ENCODE measurements around the gene CYP2A7.
A peak's percentile ranks its signal among the peaks of the same experiment; 100 is the strongest.
"Not testable (repeated sequence)": the region's sequence is repeated elsewhere in the genome, so short reads cannot be mapped to it uniquely, and the experiment has no call there.

CYP2A7 gene

GRCh38 chr19:40907968-40908735, 26.1 kb upstream of the CYP2A7 start:
- Mint-ChIP-seq H3K27ac (no peak overlapping the region), H3K4me1 (ENCODE audit: low read depth) (peaks cover 8% of the 10 kb centered on the region), H3K36me3 (ENCODE audit: low read depth) (no peaks in the 10 kb centered on the region), H3K4me3 (peak overlapping the region; percentile 18), H3K27me3 (peaks cover 36% of the 10 kb centered on the region), H3K9me3 (no peaks in the 10 kb centered on the region)
- DNase-seq: peak; percentile 64

DNA sequence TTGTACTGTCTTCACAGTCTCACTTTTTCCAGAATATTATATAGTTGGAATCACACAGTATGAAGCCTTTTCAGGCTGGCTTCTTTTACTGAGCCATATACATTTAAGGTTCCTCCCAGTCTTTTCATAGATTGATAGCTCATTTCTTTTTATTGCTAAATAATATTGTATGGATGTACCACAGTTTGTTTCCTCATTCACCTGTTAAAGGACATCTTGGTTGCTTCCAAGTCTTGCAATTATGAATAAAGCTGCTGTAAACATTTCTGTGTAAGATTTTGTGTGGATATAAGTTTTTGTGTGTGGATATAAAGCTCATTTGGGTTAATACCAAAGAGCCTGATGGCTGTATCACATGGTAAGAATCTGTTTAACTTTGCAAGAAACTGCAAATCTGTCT, 24.5 kb upstream of the CYP2A7 start:
- peaks cover 8% of the 10 kb centered on the region for H3K4me1 Mint-ChIP-seq (ENCODE audit: low read depth)
- DNase-seq: no peak
- H3K36me3 Mint-ChIP-seq (ENCODE audit: low read depth): no peaks in the 10 kb centered on the region
- H3K27ac Mint-ChIP-seq: no peak overlapping the region
- H3K4me3 Mint-ChIP-seq: no peak overlapping the region
- H3K27me3 Mint-ChIP-seq: peaks cover 25% of the 10 kb centered on the region
- no peaks in the 10 kb centered on the region for H3K9me3 Mint-ChIP-seq

DNA sequence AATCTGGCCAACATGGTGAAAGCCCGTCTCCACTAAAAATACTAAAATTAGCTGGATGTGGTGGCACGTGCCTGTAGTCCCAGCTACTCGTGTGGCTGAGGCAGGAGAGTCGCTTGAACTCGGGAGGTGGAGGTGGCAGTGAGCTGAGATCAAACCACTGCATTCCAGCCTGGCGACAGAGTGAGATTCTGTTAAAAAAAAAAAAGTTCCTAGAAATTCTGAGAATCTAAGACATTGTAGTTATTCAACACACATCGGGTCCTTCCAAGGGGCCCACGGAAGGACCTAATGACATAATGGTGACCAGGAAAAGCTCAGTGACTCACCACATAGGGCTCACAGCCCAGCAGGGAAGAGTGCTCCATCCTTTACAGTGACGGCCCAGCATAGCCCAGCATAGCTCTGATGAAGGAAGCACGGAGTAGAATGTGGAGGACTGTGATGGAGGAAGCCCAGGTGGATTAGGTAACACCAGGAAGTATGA, 22.7 kb upstream of the CYP2A7 start:
- peaks cover 28% of the 10 kb centered on the region for H3K27me3 Mint-ChIP-seq
- not testable (repeated sequence) for H3K9me3 Mint-ChIP-seq; H3K36me3 Mint-ChIP-seq (ENCODE audit: low read depth); DNase-seq; H3K27ac Mint-ChIP-seq; H3K4me3 Mint-ChIP-seq
- peaks cover 16% of the 10 kb centered on the region for H3K4me1 Mint-ChIP-seq (ENCODE audit: low read depth)

DNA sequence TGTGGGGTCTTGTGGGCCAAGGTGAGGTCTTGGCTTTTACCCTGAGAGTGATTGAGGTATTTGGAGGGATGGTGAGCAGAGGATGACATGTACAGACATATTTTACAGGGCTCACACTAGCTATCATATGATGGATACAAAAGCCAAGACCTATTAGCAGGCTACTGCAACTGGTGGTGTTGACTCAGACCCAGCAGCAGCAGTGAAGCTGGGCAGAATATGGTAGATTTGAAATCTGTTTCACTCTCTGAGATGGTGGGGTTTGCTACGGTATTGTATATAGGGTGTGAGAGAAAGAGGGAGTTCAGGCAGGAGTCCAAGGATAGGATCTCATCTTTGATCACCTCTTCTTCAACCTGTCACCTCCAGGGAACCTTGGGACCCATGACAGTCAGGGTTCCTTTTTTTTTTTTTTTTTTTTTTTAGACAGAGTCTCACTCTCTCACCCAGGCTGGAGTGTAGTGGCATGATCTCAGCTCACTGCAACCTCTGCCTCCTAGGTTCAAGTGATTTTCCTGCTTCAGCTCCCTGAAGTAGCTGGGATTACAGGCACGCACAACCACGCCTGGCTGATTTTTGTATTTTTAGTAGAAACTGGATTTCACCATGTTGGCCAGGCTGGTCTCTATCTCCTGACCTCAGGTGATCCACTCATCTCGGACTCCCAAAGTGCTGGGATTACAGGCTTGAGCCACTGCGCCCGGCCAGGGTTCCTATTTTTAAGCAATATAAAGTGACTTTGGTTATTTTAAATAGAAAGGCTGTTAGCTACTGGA, 20.1 kb upstream of the CYP2A7 start:
- H3K9me3 Mint-ChIP-seq; DNase-seq; H3K36me3 Mint-ChIP-seq (ENCODE audit: low read depth); H3K27me3 Mint-ChIP-seq; H3K4me3 Mint-ChIP-seq; H3K27ac Mint-ChIP-seq: not testable (repeated sequence)
- H3K4me1 Mint-ChIP-seq (ENCODE audit: low read depth): peaks cover 14% of the 10 kb centered on the region

GRCh38 chr19:40900521-40900920, 18.5 kb upstream of the CYP2A7 start:
- not testable (repeated sequence) for H3K27me3 Mint-ChIP-seq

GRCh38 chr19:40899964-40900363, 17.9 kb upstream of the CYP2A7 start:
- peaks cover 13% of the 10 kb centered on the region for H3K27me3 Mint-ChIP-seq
- H3K4me1 Mint-ChIP-seq (ENCODE audit: low read depth): peaks cover 14% of the 10 kb centered on the region
- not testable (repeated sequence) for H3K27ac Mint-ChIP-seq; H3K9me3 Mint-ChIP-seq; H3K4me3 Mint-ChIP-seq; DNase-seq; H3K36me3 Mint-ChIP-seq (ENCODE audit: low read depth)

More at GRCh38 chr19:40900521-40900920, 18.5 kb upstream of the CYP2A7 start:
- H3K9me3 Mint-ChIP-seq; DNase-seq; H3K4me3 Mint-ChIP-seq; H3K36me3 Mint-ChIP-seq (ENCODE audit: low read depth): not testable (repeated sequence)
- peak overlapping the region; percentile 3 for H3K27ac Mint-ChIP-seq
- H3K4me1 Mint-ChIP-seq (ENCODE audit: low read depth): peaks cover 14% of the 10 kb centered on the region

DNA sequence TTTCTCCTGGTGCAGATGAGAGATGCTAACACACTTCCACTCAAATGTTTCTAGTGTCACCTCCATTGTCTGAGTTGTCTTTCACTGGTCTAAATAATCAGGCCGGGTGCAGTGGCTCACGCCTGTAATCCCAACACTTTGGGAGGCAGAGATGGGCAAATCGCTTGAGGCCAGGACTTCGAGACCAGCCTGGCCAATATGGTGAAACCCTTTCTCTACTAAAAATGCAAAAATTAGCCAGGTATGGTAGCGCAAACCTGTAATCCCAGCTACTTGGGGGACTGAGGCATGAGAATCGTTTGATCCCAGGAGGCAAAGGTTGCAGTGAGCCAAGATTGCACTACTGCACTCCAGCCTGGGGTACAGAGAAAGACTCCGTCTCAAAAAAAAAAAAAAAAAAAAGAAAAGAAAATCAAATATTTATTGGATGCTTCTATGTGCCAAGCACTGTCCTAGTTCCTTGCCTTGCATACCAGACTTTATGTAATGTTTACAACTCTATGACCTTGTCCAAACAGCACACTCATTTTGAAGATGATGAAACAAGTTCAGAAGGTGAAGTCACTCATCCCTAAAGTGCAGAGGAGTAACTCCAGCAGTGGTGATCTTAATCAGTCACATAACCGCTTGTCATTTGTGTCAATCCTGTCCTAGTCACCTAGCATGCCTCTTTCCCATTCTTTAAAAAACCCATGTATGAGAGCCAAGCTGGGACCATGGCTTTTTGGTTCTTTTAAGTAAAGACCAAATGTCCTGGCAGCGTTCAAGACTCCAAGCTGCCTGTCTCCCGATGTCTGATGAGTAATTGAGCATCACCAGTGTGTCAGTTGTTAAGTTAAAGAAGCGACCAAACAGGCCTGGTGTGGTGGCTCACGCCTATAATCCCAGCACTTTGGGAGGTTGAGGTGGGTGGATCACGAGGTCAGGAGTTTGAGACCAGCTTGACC, 15.1 kb upstream of the CYP2A7 start:
- H3K27ac Mint-ChIP-seq; H3K4me3 Mint-ChIP-seq; H3K9me3 Mint-ChIP-seq; H3K36me3 Mint-ChIP-seq (ENCODE audit: low read depth); DNase-seq: not testable (repeated sequence)
- Mint-ChIP-seq H3K27me3 (peaks cover 15% of the 10 kb centered on the region), H3K4me1 (ENCODE audit: low read depth) (peaks cover 14% of the 10 kb centered on the region)

DNA sequence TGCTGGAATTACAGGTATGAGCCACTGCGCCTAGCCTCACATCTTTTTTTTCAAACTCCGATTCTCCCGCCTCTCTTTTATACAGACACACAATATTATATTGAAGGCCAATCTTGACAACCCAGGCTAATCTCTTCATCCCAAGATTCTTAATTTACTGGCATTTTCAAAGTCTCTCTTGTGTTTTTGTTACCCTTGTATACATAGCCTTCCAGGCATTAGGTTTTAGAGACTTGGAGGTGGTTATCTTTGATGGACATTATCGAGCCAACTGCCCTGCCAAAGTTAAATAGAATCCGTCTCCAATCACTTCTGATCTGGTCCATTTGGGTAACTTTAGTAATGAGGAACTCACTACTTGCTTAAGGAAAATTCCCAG, 14.4 kb upstream of the CYP2A7 start:
- no peaks in the 10 kb centered on the region for H3K36me3 Mint-ChIP-seq (ENCODE audit: low read depth)
- H3K4me1 Mint-ChIP-seq (ENCODE audit: low read depth): peaks cover 14% of the 10 kb centered on the region
- no peaks in the 10 kb centered on the region for H3K9me3 Mint-ChIP-seq
- no peak overlapping the region for H3K27ac Mint-ChIP-seq
- no peak overlapping the region for H3K4me3 Mint-ChIP-seq
- peaks cover 21% of the 10 kb centered on the region for H3K27me3 Mint-ChIP-seq
- DNase-seq: no peak

GRCh38 chr19:40893112-40893511, 11.1 kb upstream of the CYP2A7 start:
- H3K36me3 Mint-ChIP-seq (ENCODE audit: low read depth): no peaks in the 10 kb centered on the region
- no peak overlapping the region for H3K4me3 Mint-ChIP-seq
- peaks cover 17% of the 10 kb centered on the region for H3K27me3 Mint-ChIP-seq
- no peaks in the 10 kb centered on the region for H3K9me3 Mint-ChIP-seq
- H3K27ac Mint-ChIP-seq: no peak overlapping the region
- no peak for DNase-seq
- peaks cover 2% of the 10 kb centered on the region for H3K4me1 Mint-ChIP-seq (ENCODE audit: low read depth)

- Mint-ChIP-seq H3K27ac (no peak overlapping the region), H3K9me3 (no peaks in the 10 kb centered on the region), H3K4me3 (no peak overlapping the region), H3K4me1 (ENCODE audit: low read depth) (no peaks in the 10 kb centered on the region), H3K36me3 (ENCODE audit: low read depth) (no peaks in the 10 kb centered on the region), H3K27me3 (peaks cover 10% of the 10 kb centered on the region)
- no peak for DNase-seq
Measured at GRCh38 chr19:40889366-40889765, 7.3 kb upstream of the CYP2A7 start.

DNA sequence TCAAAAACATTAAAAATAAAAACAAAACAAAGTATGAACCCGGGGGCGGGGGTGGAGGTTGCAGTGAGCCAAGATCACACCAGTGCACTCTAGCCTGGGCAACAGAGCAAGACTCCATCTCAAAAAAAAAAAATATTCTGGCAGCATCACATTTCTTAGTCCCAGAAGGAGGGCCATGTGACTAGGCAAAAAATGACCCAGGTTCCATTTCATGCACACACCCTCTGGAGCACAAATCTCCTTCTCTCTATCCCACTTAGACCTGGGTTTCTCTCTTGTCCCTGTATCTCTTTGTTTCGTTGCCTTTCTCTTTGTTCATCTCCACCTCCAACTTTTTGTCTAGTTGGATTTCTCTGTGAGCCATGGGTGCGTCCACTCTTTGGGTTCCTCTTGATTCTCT, 6.2 kb upstream of the CYP2A7 start:
- Mint-ChIP-seq H3K27ac (no peak overlapping the region), H3K36me3 (ENCODE audit: low read depth) (no peaks in the 10 kb centered on the region), H3K4me1 (ENCODE audit: low read depth) (no peaks in the 10 kb centered on the region), H3K4me3 (no peak overlapping the region), H3K9me3 (no peaks in the 10 kb centered on the region), H3K27me3 (peaks cover 10% of the 10 kb centered on the region)
- DNase-seq: no peak

- H3K36me3 Mint-ChIP-seq (ENCODE audit: low read depth); DNase-seq; H3K9me3 Mint-ChIP-seq; H3K4me3 Mint-ChIP-seq; H3K4me1 Mint-ChIP-seq (ENCODE audit: low read depth); H3K27ac Mint-ChIP-seq: not testable (repeated sequence)
- peaks cover 17% of the 10 kb centered on the region for H3K27me3 Mint-ChIP-seq
Measured at GRCh38 chr19:40884187-40884931, 2.3 kb upstream of the CYP2A7 start.

DNA sequence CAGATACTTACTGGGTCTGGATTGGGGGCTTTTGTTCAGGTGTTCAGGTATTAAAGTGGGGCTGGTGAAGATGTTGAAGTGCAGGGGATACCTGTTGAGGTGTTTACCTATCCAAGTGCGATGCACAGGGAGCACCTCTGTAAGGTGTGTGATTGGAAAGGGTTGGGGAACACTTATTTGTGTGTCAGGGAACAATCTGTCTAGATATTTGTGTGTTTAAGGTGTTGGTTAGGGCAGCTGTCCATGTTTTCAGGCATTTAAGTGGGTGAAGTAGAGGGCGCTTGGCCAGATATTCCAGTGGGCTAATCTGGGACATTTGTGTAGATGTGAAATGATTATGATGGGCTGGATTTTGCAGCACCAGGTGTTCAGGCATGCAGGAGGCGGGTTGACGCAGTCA, 2.7 kb downstream of the CYP2A7 start:
- Mint-ChIP-seq H3K27me3 (peaks cover 46% of the 10 kb centered on the region), H3K4me1 (ENCODE audit: low read depth) (peaks cover 13% of the 10 kb centered on the region)
- not testable (repeated sequence) for DNase-seq; H3K4me3 Mint-ChIP-seq; H3K9me3 Mint-ChIP-seq; H3K36me3 Mint-ChIP-seq (ENCODE audit: low read depth); H3K27ac Mint-ChIP-seq

GRCh38 chr19:40875526-40875951, 6.5 kb downstream of the CYP2A7 start:
- Mint-ChIP-seq H3K27me3 (peaks cover 38% of the 10 kb centered on the region), H3K4me3 (peak overlapping the region; percentile 53), H3K27ac (peak overlapping the region; percentile 18), H3K4me1 (ENCODE audit: low read depth) (peaks cover 13% of the 10 kb centered on the region)
- not testable (repeated sequence) for H3K36me3 Mint-ChIP-seq (ENCODE audit: low read depth); H3K9me3 Mint-ChIP-seq
- DNase-seq: peak; percentile 92

Data from activated T-cell treated with anti-CD3 and anti-CD28 coated beads, Interleukin-2, amount 50 U/mL, for 24 hours (primary cell).